HEK293 (cell line): ENCODE results near the gene COMP.

ENCODE experiments used
- CTCF ChIA-PET: fragments of 350-600 bp; formaldehyde crosslinking; extraction: SDS; loops from one replicate; lab custom pipeline; 2021; ENCODE audit warnings: antibody characterized with exemption; lab: Yijun Ruan, JAX
- POLR2A ChIA-PET: fragments of 300-600 bp; formaldehyde crosslinking; extraction: SDS; loops from one replicate; lab custom pipeline; 2020; ENCODE audit warnings: antibody characterized with exemption, inconsistent platforms; lab: Yijun Ruan, JAX
- H3K27ac ChIP-seq: fragments of 200-500 bp; sonication (Bioruptor generic); 2 replicates; pipeline ENCODE4 v1.5.1; 2014; ENCODE audit warnings: low read depth, low read length, control low read depth, inconsistent platforms; ENCODE audit errors: extremely low read depth
- H3K36me3 ChIP-seq, 2 experiments: fragments of 200-500 bp in 1 of 2; sonication (Bioruptor generic) in 1 of 2; 1 replicate in 1 of 2; 2 replicates in 1 of 2; pipeline ENCODE4 v1.5.1; 2014 to 2017; ENCODE audit warnings: inconsistent platforms in 2 of 2, low read length in 2 of 2; ENCODE audit not compliant: control insufficient read depth in 2 of 2, insufficient read depth in 1 of 2
- H3K4me1 ChIP-seq: fragments of 200-500 bp; sonication (Bioruptor generic); 2 replicates; pipeline ENCODE4 v1.5.1; 2014; ENCODE audit warnings: mild to moderate bottlenecking, low read length, inconsistent platforms; ENCODE audit not compliant: control insufficient read depth, insufficient read depth
- H3K4me3 ChIP-seq: 2 replicates; pipeline ENCODE4 v1.5.1; 2011; ENCODE audit warnings: low read depth, mild to moderate bottlenecking, control low read depth, low read length, moderate library complexity
- H3K9me3 ChIP-seq: fragments of 200-500 bp; sonication (Bioruptor generic); 2 replicates; pipeline ENCODE4 v1.5.1; 2014; ENCODE audit warnings: low read depth, low read length, inconsistent platforms; ENCODE audit not compliant: control insufficient read depth, insufficient read depth
- ATF2 ChIP-seq: fragments of 450-650 bp; formaldehyde crosslinking; IDR thresholded peaks from 2 replicates; pipeline ENCODE4 v1.5.1; 2016; ENCODE audit warnings: missing biosample characterization, missing genetic modification characterization, low read depth
- GLI4 ChIP-seq: fragments of 450-650 bp; formaldehyde crosslinking; IDR thresholded peaks from 2 replicates; pipeline ENCODE4 v1.5.1; 2016; ENCODE audit warnings: missing biosample characterization, missing genetic modification characterization
- HOXC10 ChIP-seq: sonication (generic); formaldehyde crosslinking; IDR thresholded peaks from 2 replicates; pipeline ENCODE4 v1.8.1; 2023; ENCODE audit warnings: mild to moderate bottlenecking, missing genetic modification reagents
- SP3 ChIP-seq: fragments of 450-650 bp; formaldehyde crosslinking; IDR thresholded peaks from 2 replicates; pipeline ENCODE4 v1.5.1; 2016; ENCODE audit warnings: missing biosample characterization, missing genetic modification characterization
- SP7 ChIP-seq: fragments of 450-650 bp; formaldehyde crosslinking; IDR thresholded peaks from 2 replicates; pipeline ENCODE4 v1.5.1; 2016; ENCODE audit warnings: missing biosample characterization, missing genetic modification characterization
- WT1 ChIP-seq: fragments of 450-650 bp; formaldehyde crosslinking; IDR thresholded peaks from 2 replicates; pipeline ENCODE4 v1.5.1; 2016; ENCODE audit warnings: missing biosample characterization, missing genetic modification characterization
- ZBTB49 ChIP-seq: fragments of 450-650 bp; formaldehyde crosslinking; IDR thresholded peaks from 2 replicates; pipeline ENCODE4 v1.5.1; 2016; ENCODE audit warnings: missing biosample characterization, missing genetic modification characterization, low read depth
- ZBTB6 ChIP-seq: fragments of 450-650 bp; formaldehyde crosslinking; IDR thresholded peaks from 2 replicates; pipeline ENCODE4 v1.5.1; 2017; ENCODE audit warnings: missing biosample characterization, missing genetic modification characterization
- ZFP37 ChIP-seq: fragments of 450-650 bp; formaldehyde crosslinking; IDR thresholded peaks from 2 replicates; pipeline ENCODE4 v1.5.1; 2016; ENCODE audit warnings: missing biosample characterization, missing genetic modification characterization
- ZNF132 ChIP-seq: fragments of 450-650 bp; formaldehyde crosslinking; IDR thresholded peaks from 2 replicates; pipeline ENCODE4 v1.5.1; 2017; ENCODE audit warnings: missing biosample characterization, missing genetic modification characterization, borderline replicate concordance
- ZNF184 ChIP-seq: fragments of 450-650 bp; IDR thresholded peaks from 2 replicates; pipeline ENCODE4 v1.5.1; 2018; ENCODE audit warnings: missing biosample characterization, mild to moderate bottlenecking, missing genetic modification characterization
- ZNF239 ChIP-seq: fragments of 450-650 bp; formaldehyde crosslinking; IDR thresholded peaks from 2 replicates; pipeline ENCODE4 v1.5.1; 2016; ENCODE audit warnings: missing biosample characterization, missing genetic modification characterization
- ZNF350 ChIP-seq: fragments of 450-650 bp; formaldehyde crosslinking; IDR thresholded peaks from 2 replicates; pipeline ENCODE4 v1.5.0; 2017; ENCODE audit warnings: missing biosample characterization, mild to moderate bottlenecking, missing genetic modification characterization
- ZNF48 ChIP-seq: fragments of 450-650 bp; formaldehyde crosslinking; IDR thresholded peaks from 2 replicates; pipeline ENCODE4 v1.5.1; 2016; ENCODE audit warnings: missing biosample characterization, missing genetic modification characterization
- ZNF670 ChIP-seq: fragments of 450-650 bp; formaldehyde crosslinking; IDR thresholded peaks from 2 replicates; pipeline ENCODE4 v1.5.1; 2016; ENCODE audit warnings: missing biosample characterization, missing genetic modification characterization, low read depth
- ZNF837 ChIP-seq: fragments of 450-650 bp; formaldehyde crosslinking; IDR thresholded peaks from 2 replicates; pipeline ENCODE4 v1.5.1; 2016; ENCODE audit warnings: missing biosample characterization, missing genetic modification characterization

The COMP gene

GRCh38 chr19:18780081-18780480, 11.0 kb downstream of the COMP start (continued):
- TF ChIP-seq ZBTB49 (tag by site-specific recombination): no peak
- TF ChIP-seq ZNF670 (tag by site-specific recombination): no peak
- TF ChIP-seq, all 188 proteins: peak for 0

DNA sequence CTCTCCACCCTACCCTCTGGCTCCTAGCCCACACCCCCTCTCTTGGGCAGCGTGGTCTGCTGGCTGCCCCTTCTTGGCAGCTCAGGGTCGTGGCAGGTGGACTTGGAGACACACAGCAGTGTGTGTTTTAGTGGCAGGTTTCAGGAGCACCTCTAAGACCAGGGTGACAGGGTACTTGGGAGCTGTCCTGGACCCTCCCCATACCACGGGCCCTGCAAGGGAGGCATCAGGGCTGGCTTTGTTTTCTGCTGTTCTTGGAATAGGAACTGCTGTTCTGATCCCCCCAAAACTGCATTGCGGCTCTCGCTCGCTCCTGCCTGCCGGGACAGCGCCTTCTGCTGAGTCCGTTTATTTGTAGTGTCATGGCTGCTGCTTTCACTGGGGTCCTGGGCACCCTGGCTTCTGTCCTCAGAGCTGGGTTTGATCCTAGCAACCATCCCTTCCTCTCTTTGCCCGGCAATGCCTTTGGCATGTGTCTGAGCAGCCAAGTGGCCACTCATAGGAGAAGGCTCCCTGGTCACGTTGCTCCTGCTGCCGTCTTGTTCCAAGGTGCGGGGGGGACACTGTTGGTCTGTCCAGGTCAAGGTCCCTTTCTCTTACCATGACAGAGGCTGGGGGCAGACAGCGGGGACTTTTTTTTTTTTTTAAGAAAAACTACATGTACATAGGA, 12.1 kb downstream of the COMP start:
- H3K4me3 ChIP-seq: no peak overlapping the region
- no peaks in the 10 kb centered on the region for H3K4me1 ChIP-seq
- POLR2A ChIA-PET: no interaction called here
- CTCF ChIA-PET: interaction anchor here (0.5 to 2.1 kb wide), 4 partner anchors 34 to 308 kb away, joined by 3 to 10 read pairs (median 3); no protein-coding TSS in a partner anchor
- TF ChIP-seq SP7 (tag by site-specific recombination) (no peak), SP3 (tag by site-specific recombination) (no peak)
- no peaks in the 10 kb centered on the region for H3K9me3 ChIP-seq
- no peak overlapping the region for H3K27ac ChIP-seq
- H3K36me3 ChIP-seq: no peaks in the 10 kb centered on the region

DNA sequence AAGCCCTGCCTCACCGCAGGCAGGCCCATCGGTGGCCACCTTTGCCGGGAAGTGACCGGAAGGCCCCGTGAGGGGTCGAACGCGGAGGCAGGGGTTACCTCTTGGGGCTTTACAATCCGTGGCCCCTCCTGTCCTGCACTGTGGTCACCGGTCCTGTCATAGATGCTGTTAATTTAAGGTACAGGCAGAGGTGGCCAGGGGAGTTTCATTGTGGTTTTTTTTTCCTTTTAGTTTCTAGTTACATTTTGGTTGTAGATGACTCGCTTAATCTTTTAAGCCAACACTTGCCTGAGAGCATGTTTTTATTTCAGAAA, 13.1 kb downstream of the COMP start:
- no peak overlapping the region for H3K27ac ChIP-seq
- no peak for TF ChIP-seq ATF2 (tag by site-specific recombination)
- TF ChIP-seq ZNF48: no peak
- no peak for TF ChIP-seq ZNF239 (tag by site-specific recombination)
- TF ChIP-seq HOXC10: no peak
- TF ChIP-seq ZFP37 (tag by site-specific recombination): no peak
- no peak for TF ChIP-seq ZNF132
- TF ChIP-seq ZBTB6 (tag by site-specific recombination): no peak
- no peak for TF ChIP-seq GLI4 (tag by site-specific recombination)
- TF ChIP-seq WT1 (tag by site-specific recombination): no peak
- TF ChIP-seq ZNF350: no peak
- no peak for TF ChIP-seq ZNF184 (tag by site-specific recombination)
- no peak for TF ChIP-seq ZNF837
- TF ChIP-seq, all 188 proteins: peak for 0
- CTCF ChIA-PET: interaction anchor here (0.7 to 2.1 kb wide), 2 partner anchors 69 to 301 kb away, joined by 3 to 10 read pairs; no protein-coding TSS in a partner anchor
- no peaks in the 10 kb centered on the region for H3K9me3 ChIP-seq
- POLR2A ChIA-PET: no interaction called here
- no peaks in the 10 kb centered on the region for H3K4me1 ChIP-seq
- no peaks in the 10 kb centered on the region for H3K36me3 ChIP-seq
- H3K4me3 ChIP-seq: no peak overlapping the region
